Thyroid gland (tissue), 4 donors: Measurements from ENCODE around the gene CABP2.

Experiments used
- POLR2A ChIP-seq, 2 donors: fragments of 450-650 bp; IDR thresholded peaks; one replicate each; pipeline ENCODE4 v1.6.1; 2017; ENCODE audit warnings: antibody characterized with exemption in 2 of 2, mild to moderate bottlenecking in 2 of 2, moderate library complexity in 1 of 2
- TF ChIP-seq, protein P1 (sequence below), 6 experiments: fragments of 200-600 bp in 3 of 6; fragments of 450-650 bp in 3 of 6; sonication (generic) in 3 of 6; IDR thresholded peaks; one replicate each; pipeline ENCODE4 v1.5.1; 2016 to 2019; ENCODE audit warnings: antibody characterized with exemption in 6 of 6, mild to moderate bottlenecking in 2 of 6, inconsistent platforms in 1 of 6, moderate library complexity in 1 of 6

- TF ChIP-seq, protein P1, sequence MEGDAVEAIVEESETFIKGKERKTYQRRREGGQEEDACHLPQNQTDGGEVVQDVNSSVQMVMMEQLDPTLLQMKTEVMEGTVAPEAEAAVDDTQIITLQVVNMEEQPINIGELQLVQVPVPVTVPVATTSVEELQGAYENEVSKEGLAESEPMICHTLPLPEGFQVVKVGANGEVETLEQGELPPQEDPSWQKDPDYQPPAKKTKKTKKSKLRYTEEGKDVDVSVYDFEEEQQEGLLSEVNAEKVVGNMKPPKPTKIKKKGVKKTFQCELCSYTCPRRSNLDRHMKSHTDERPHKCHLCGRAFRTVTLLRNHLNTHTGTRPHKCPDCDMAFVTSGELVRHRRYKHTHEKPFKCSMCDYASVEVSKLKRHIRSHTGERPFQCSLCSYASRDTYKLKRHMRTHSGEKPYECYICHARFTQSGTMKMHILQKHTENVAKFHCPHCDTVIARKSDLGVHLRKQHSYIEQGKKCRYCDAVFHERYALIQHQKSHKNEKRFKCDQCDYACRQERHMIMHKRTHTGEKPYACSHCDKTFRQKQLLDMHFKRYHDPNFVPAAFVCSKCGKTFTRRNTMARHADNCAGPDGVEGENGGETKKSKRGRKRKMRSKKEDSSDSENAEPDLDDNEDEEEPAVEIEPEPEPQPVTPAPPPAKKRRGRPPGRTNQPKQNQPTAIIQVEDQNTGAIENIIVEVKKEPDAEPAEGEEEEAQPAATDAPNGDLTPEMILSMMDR (IDR thresholded peaks at IDR 0.05), result no peak
- no peak for TF ChIP-seq POLR2A (IDR thresholded peaks at IDR 0.05)
These were observed 22.2 kb downstream of the CABP2 start for GRCh38 chr11:67500831-67501715.
